Natural killer cell (primary cell): Measurements from ENCODE around the gene NPY4R2. TPM values are rescaled to one million over a fixed set of nuclear protein-coding genes. Genes with fewer than 3 reads are reported as not detected.
"Not testable (repeated sequence)": the region's sequence is repeated elsewhere in the genome, so short reads cannot be mapped to it uniquely, and the experiment has no call there.

ENCODE experiments used
- ATAC-seq, 3 donors: fragments of 150-1000 bp in 2 of 3; fragments of 200-7000 bp in 1 of 3; cut with Tn5 transposase; 1 replicate in 1 of 3; 2 replicates in 2 of 3; pipeline ENCODE4 v1.10.0; 2021; ENCODE audit warnings: mild to moderate bottlenecking in 2 of 3, moderate library complexity in 2 of 3
- DNase-seq, 2 donors: peaks; one replicate each; pipeline versions ENCODE4 v3.0.0 to v3.0.0-alpha.2; 2013 to 2021; ENCODE audit warnings: mixed read lengths in 1 of 2
- H3K27ac ChIP-seq: one replicate; pipeline ENCODE4 v1.5.1; 2013; ENCODE audit warnings: mild to moderate bottlenecking, low read length
- H3K27me3 ChIP-seq: one replicate; pipeline ENCODE4 v1.6.1; 2013; ENCODE audit warnings: low read length; ENCODE audit not compliant: control insufficient read depth, insufficient read depth
- H3K36me3 ChIP-seq: one replicate; pipeline ENCODE4 v1.6.1; 2013; ENCODE audit warnings: low read length; ENCODE audit not compliant: control insufficient read depth, insufficient read depth
- H3K4me1 ChIP-seq: one replicate; pipeline ENCODE4 v1.6.1; 2013; ENCODE audit warnings: low read length; ENCODE audit not compliant: control insufficient read depth, insufficient read depth
- H3K4me3 ChIP-seq: one replicate; pipeline ENCODE4 v1.5.1; 2013; ENCODE audit warnings: low read length
- H3K9me3 ChIP-seq: one replicate; pipeline ENCODE4 v1.6.1; 2013; ENCODE audit warnings: low read length; ENCODE audit not compliant: control insufficient read depth, insufficient read depth
- H3K27ac Mint-ChIP-seq, 2 donors: one replicate each; pipeline ENCODE4 v1.8.0; 2022; ENCODE audit warnings: mild to moderate bottlenecking in 2 of 2, mixed read lengths in 2 of 2, moderate library complexity in 1 of 2
- H3K27me3 Mint-ChIP-seq, 2 donors: one replicate each; pipeline ENCODE4 v1.8.0; 2022; ENCODE audit warnings: low read depth in 2 of 2, mixed read lengths in 2 of 2
- H3K36me3 Mint-ChIP-seq: one replicate; pipeline ENCODE4 v1.8.0; 2022; ENCODE audit warnings: mixed read lengths
- H3K4me1 Mint-ChIP-seq, 2 donors: one replicate each; pipeline ENCODE4 v1.8.0; 2022; ENCODE audit warnings: mixed read lengths in 2 of 2
- H3K4me3 Mint-ChIP-seq: one replicate; pipeline ENCODE4 v1.8.0; 2022; ENCODE audit warnings: mild to moderate bottlenecking, moderate library complexity, mixed read lengths
- H3K9me3 Mint-ChIP-seq, 2 donors: one replicate each; pipeline ENCODE4 v1.8.0; 2022; ENCODE audit warnings: mixed read lengths in 2 of 2
- WGBS: methylation state at CpG from one replicate; pipeline ENCODE4 v1.1.7; 2013; ENCODE audit warnings: missing lambda C conversion rate; ENCODE audit not compliant: insufficient coverage; 5-methylcytosine and 5-hydroxymethylcytosine counted together
- intact Hi-C: fragments of 100-400 bp; cut with micrococcal nuclease; formaldehyde crosslinking; loops from one replicate; pipeline ENCODE4 v1.14.2; 2022
- total RNA-seq, 4 donors: library from RNA; stranded (reverse); fragments of 120-200 nt in 1 of 4; gene quantifications; one replicate each; pipeline versions ENCODE4 v1.2.3 to v1.2.4, GENCODE V29; 2013 to 2022

The NPY4R2 gene
- total RNA-seq, 3 donors from 2014 or later (not counting 1 experiment from before 2014, with no cell fraction given), result not detected

GRCh38 chr10:47890737-47891136 lies 27.7 kb upstream of the NPY4R2 start:
- H3K36me3 Mint-ChIP-seq, H3K4me1 ChIP-seq, H3K27ac ChIP-seq, ATAC-seq, H3K36me3 ChIP-seq, DNase-seq, H3K27me3 ChIP-seq, H3K27ac Mint-ChIP-seq, H3K27me3 Mint-ChIP-seq, H3K9me3 ChIP-seq, H3K4me1 Mint-ChIP-seq, intact Hi-C loops, H3K4me3 ChIP-seq, H3K9me3 Mint-ChIP-seq, H3K4me3 Mint-ChIP-seq: not testable (repeated sequence)

- DNase-seq, H3K9me3 Mint-ChIP-seq, H3K9me3 ChIP-seq, H3K27me3 ChIP-seq, H3K4me1 ChIP-seq, intact Hi-C loops, H3K27me3 Mint-ChIP-seq, H3K36me3 Mint-ChIP-seq, ATAC-seq, H3K27ac ChIP-seq, H3K4me3 Mint-ChIP-seq, H3K4me1 Mint-ChIP-seq, H3K27ac Mint-ChIP-seq, H3K36me3 ChIP-seq, H3K4me3 ChIP-seq: not testable (repeated sequence)
- no CpG with 5 or more reads among the region's 2 CpGs for WGBS
Observed at GRCh38 chr10:47892494-47893261, 25.8 kb upstream of the NPY4R2 start.

- intact Hi-C loops, H3K9me3 ChIP-seq, H3K27ac ChIP-seq, H3K36me3 ChIP-seq, H3K36me3 Mint-ChIP-seq, H3K9me3 Mint-ChIP-seq, H3K4me1 ChIP-seq, H3K4me3 ChIP-seq, H3K27ac Mint-ChIP-seq, H3K27me3 ChIP-seq, H3K4me1 Mint-ChIP-seq, DNase-seq, H3K4me3 Mint-ChIP-seq, H3K27me3 Mint-ChIP-seq: not testable (repeated sequence)
- 90% methylated on average over 2 of the region's 2 CpGs for WGBS
- ATAC-seq, result peak in 1 of 3 donors; percentile 55
Observed at GRCh38 chr10:47894571-47894970, 23.9 kb upstream of the NPY4R2 start.

GRCh38 chr10:47897813-47898212 lies 20.6 kb upstream of the NPY4R2 start:
- H3K4me1 Mint-ChIP-seq, H3K4me3 ChIP-seq, H3K36me3 ChIP-seq, H3K9me3 Mint-ChIP-seq, H3K4me3 Mint-ChIP-seq, ATAC-seq, H3K27ac ChIP-seq, DNase-seq, H3K27me3 ChIP-seq, H3K27me3 Mint-ChIP-seq, H3K27ac Mint-ChIP-seq, H3K4me1 ChIP-seq, H3K36me3 Mint-ChIP-seq, intact Hi-C loops, H3K9me3 ChIP-seq: not testable (repeated sequence)
- no CpG with 5 or more reads among the region's 2 CpGs for WGBS

GRCh38 chr10:47909333-47909732 lies 9.1 kb upstream of the NPY4R2 start:
- ATAC-seq, intact Hi-C loops: not testable (repeated sequence)

GRCh38 chr10:47910486-47910885 lies 8.0 kb upstream of the NPY4R2 start:
- WGBS, result no CpG with 5 or more reads among the region's 4 CpGs

More at GRCh38 chr10:47909333-47909732, 9.1 kb upstream of the NPY4R2 start:
- H3K27ac Mint-ChIP-seq, H3K4me1 Mint-ChIP-seq, H3K9me3 Mint-ChIP-seq, DNase-seq, H3K36me3 Mint-ChIP-seq, H3K4me3 ChIP-seq, H3K9me3 ChIP-seq, H3K27me3 ChIP-seq, H3K36me3 ChIP-seq, H3K4me3 Mint-ChIP-seq, H3K27me3 Mint-ChIP-seq, H3K27ac ChIP-seq, H3K4me1 ChIP-seq: not testable (repeated sequence)
- no CpG with 5 or more reads among the region's 1 CpG for WGBS

GRCh38 chr10:47914052-47914451 lies 4.4 kb upstream of the NPY4R2 start:
- H3K9me3 Mint-ChIP-seq, H3K27ac Mint-ChIP-seq, intact Hi-C loops, H3K27me3 Mint-ChIP-seq, H3K4me1 Mint-ChIP-seq, H3K4me1 ChIP-seq, H3K36me3 ChIP-seq, DNase-seq, H3K4me3 Mint-ChIP-seq, H3K27ac ChIP-seq, H3K4me3 ChIP-seq, H3K9me3 ChIP-seq, H3K27me3 ChIP-seq, ATAC-seq, H3K36me3 Mint-ChIP-seq: not testable (repeated sequence)
- no CpG with 5 or more reads among the region's 2 CpGs for WGBS

More at GRCh38 chr10:47910486-47910885, 8.0 kb upstream of the NPY4R2 start:
- intact Hi-C loops, H3K4me1 ChIP-seq, H3K27me3 Mint-ChIP-seq, H3K9me3 ChIP-seq, DNase-seq, H3K4me3 Mint-ChIP-seq, H3K27ac ChIP-seq, H3K27me3 ChIP-seq, H3K9me3 Mint-ChIP-seq, H3K4me1 Mint-ChIP-seq, ATAC-seq, H3K4me3 ChIP-seq, H3K36me3 ChIP-seq, H3K27ac Mint-ChIP-seq, H3K36me3 Mint-ChIP-seq: not testable (repeated sequence)

- DNase-seq, intact Hi-C loops, H3K9me3 ChIP-seq, H3K4me3 ChIP-seq, H3K27me3 ChIP-seq, H3K4me3 Mint-ChIP-seq, H3K27ac ChIP-seq, H3K36me3 ChIP-seq, ATAC-seq, H3K36me3 Mint-ChIP-seq, H3K4me1 Mint-ChIP-seq, H3K4me1 ChIP-seq, H3K27me3 Mint-ChIP-seq, H3K9me3 Mint-ChIP-seq, H3K27ac Mint-ChIP-seq: not testable (repeated sequence)
- WGBS, result no CpG with 5 or more reads among the region's 4 CpGs
Observed at GRCh38 chr10:47915849-47916548, 2.5 kb upstream of the NPY4R2 start.
